ENCODE data around the gene TENM3. TPM values are rescaled to one million over a fixed set of nuclear protein-coding genes. Genes with fewer than 3 reads are reported as not detected.

The TENM3 gene
- total RNA-seq, 2 donors from 2014 or later = 21.4 to 52.3 TPM

DNA sequence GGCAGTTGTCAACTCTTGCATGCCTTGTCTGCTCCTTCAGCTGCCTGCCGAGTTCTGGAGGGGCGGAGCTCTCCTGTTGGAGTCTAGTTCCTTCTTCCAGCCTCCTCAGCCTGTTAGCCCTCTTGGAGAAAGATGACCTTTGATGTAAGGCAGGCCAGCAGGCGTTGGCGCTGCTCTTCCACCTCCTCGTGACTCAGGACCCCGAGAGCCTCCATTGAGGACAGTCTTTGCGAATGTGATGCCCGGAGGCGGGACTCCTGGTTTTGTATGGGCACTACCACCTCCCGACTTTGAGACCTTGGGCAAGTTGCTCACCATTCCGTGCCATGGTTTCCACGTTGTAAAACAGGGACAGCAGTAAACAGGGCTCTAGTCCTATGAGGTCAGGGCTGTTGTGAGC lies 108.3 kb downstream of the TENM3 start:
- Histone ChIP-seq H3K4me1 (replicated peaks) (no peaks in the 10 kb centered on the region), H3K4me3 (no peak overlapping the region), H3K27ac (no peak overlapping the region), H3K36me3 (no peaks in the 10 kb centered on the region), H3K27me3 (replicated peaks; ENCODE audit: insufficient read depth) (no peaks in the 10 kb centered on the region), H3K9me3 (no peaks in the 10 kb centered on the region)
- no peak for DNase-seq (ENCODE audit: low spot score)
- 87% methylated on average over 12 of the region's 12 CpGs for WGBS
- intact Hi-C loops (cut with DNase I) = no loop called here
- TF ChIP-seq POLR2A (IDR thresholded peaks at IDR 0.05) (no peak), POLR2AphosphoS5 (IDR thresholded peaks at IDR 0.05) (no peak)
- TF ChIP-seq, protein P1, sequence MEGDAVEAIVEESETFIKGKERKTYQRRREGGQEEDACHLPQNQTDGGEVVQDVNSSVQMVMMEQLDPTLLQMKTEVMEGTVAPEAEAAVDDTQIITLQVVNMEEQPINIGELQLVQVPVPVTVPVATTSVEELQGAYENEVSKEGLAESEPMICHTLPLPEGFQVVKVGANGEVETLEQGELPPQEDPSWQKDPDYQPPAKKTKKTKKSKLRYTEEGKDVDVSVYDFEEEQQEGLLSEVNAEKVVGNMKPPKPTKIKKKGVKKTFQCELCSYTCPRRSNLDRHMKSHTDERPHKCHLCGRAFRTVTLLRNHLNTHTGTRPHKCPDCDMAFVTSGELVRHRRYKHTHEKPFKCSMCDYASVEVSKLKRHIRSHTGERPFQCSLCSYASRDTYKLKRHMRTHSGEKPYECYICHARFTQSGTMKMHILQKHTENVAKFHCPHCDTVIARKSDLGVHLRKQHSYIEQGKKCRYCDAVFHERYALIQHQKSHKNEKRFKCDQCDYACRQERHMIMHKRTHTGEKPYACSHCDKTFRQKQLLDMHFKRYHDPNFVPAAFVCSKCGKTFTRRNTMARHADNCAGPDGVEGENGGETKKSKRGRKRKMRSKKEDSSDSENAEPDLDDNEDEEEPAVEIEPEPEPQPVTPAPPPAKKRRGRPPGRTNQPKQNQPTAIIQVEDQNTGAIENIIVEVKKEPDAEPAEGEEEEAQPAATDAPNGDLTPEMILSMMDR (IDR thresholded peaks at IDR 0.05) = no peak

DNA sequence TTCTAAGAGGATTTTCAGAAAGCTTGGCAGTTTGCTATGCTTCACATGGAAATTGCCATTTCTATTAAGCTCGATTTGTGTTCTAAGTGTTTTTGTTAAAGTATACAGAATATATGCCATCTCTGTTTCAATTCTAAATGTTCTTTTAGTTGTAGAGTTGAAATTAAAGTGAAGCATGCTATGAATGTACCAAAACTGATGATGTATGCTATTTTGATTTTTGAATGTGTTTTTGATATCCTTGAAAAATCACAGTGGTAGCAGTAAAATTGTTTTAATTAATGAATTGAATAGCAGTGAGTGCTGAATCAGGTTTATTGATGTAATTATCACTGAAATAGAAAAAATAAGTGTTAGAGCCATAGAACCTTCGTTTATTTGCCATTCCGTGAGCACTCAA lies 110.9 kb downstream of the TENM3 start:
- no peaks in the 10 kb centered on the region for H3K4me1 ChIP-seq (replicated peaks)
- TF ChIP-seq, protein P1 (IDR thresholded peaks at IDR 0.05) = no peak
- TF ChIP-seq POLR2A (IDR thresholded peaks at IDR 0.05) (no peak), POLR2AphosphoS5 (IDR thresholded peaks at IDR 0.05) (no peak)
- intact Hi-C loops (cut with DNase I) = no loop called here
- H3K27me3 ChIP-seq (replicated peaks; ENCODE audit: insufficient read depth) = no peaks in the 10 kb centered on the region
- H3K27ac ChIP-seq = no peak overlapping the region
- H3K36me3 ChIP-seq = no peaks in the 10 kb centered on the region
- no peak overlapping the region for H3K4me3 ChIP-seq
- no peak for DNase-seq (ENCODE audit: low spot score)
- WGBS = 91% methylated on average over 3 of the region's 3 CpGs
- H3K9me3 ChIP-seq = no peaks in the 10 kb centered on the region

DNA sequence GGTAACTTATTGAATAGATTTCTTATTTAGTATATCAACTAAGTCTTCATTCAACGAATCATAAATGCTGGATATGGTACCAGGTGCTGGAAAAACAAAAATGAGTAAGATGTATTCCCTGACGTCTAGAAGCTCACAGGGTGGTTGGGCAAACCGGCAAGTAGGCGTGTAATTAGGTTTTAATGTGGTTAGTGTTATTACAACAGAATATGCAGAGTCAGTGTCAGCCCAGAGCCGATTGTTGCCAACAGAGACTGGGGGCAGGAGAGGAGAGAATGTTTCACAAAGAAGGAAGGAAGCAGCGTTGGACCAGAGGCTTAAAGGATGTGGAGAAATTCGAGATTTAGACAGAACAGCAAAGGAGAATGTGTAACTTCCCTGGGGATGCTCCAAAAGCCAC lies 111.7 kb downstream of the TENM3 start:
- no peak overlapping the region for H3K4me3 ChIP-seq
- TF ChIP-seq, protein P1 (IDR thresholded peaks at IDR 0.05) = no peak
- TF ChIP-seq POLR2A (IDR thresholded peaks at IDR 0.05) = no peak
- TF ChIP-seq POLR2AphosphoS5 (IDR thresholded peaks at IDR 0.05) = no peak
- no peak for DNase-seq (ENCODE audit: low spot score)
- intact Hi-C loops (cut with DNase I) = no loop called here
- no peaks in the 10 kb centered on the region for H3K4me1 ChIP-seq (replicated peaks)
- no peaks in the 10 kb centered on the region for H3K9me3 ChIP-seq
- WGBS = 56% methylated on average over 7 of the region's 7 CpGs
- no peak overlapping the region for H3K27ac ChIP-seq
- no peaks in the 10 kb centered on the region for H3K27me3 ChIP-seq (replicated peaks; ENCODE audit: insufficient read depth)
- H3K36me3 ChIP-seq = no peaks in the 10 kb centered on the region

DNA sequence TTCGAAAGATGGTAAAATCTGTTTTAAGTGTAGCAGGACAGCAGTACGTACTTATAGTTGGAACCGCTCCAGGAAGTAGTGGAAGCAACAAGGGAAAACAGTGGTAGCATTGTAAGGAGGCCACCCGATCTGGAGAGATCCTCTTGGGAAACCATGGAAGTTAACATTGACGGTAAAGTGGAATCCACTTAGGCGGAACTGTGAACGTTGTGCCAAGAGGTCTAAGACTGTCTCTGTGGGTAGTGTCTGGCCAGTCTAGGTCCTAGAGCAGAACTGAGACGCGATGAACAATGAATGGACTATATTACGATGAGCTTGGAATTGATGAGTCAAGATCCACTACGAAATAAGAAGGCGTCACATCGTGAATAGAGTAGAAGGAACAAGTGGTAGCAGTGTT lies 124.0 kb downstream of the TENM3 start:
- Histone ChIP-seq H3K27me3 (replicated peaks; ENCODE audit: insufficient read depth) (no peaks in the 10 kb centered on the region), H3K9me3 (no peaks in the 10 kb centered on the region), H3K36me3 (no peaks in the 10 kb centered on the region), H3K27ac (no peak overlapping the region), H3K4me3 (no peak overlapping the region), H3K4me1 (replicated peaks) (no peaks in the 10 kb centered on the region)
- WGBS = 60% methylated on average over 13 of the region's 13 CpGs
- intact Hi-C loops (cut with DNase I) = no loop called here
- no peak for DNase-seq (ENCODE audit: low spot score)
- TF ChIP-seq, protein P1 (IDR thresholded peaks at IDR 0.05) = no peak
- no peak for TF ChIP-seq POLR2AphosphoS5 (IDR thresholded peaks at IDR 0.05)
- TF ChIP-seq POLR2A (IDR thresholded peaks at IDR 0.05) = no peak

DNA sequence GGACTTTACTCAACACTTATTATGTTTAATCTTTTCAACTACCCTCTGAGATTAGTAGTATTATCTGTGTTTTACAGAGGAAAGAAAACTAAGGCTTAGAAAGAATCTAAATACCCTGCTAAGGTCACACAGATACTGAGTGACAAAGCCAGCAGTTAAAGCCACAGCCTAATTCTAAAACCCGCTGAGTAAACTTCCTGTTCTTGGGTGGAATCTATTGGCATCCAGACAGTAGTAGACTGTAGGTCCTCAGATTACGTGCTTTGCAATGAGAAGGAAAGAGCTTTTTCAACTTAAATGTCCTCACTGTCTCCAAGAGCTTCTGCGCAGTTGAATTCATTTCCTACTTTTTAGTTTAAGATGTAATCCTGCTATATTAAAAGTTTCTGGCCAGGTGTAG lies 126.0 kb downstream of the TENM3 start:
- Histone ChIP-seq H3K9me3 (no peaks in the 10 kb centered on the region), H3K4me1 (replicated peaks) (no peaks in the 10 kb centered on the region), H3K27me3 (replicated peaks; ENCODE audit: insufficient read depth) (no peaks in the 10 kb centered on the region), H3K4me3 (no peak overlapping the region), H3K27ac (no peak overlapping the region), H3K36me3 (no peaks in the 10 kb centered on the region)
- TF ChIP-seq POLR2A (IDR thresholded peaks at IDR 0.05) = no peak
- TF ChIP-seq, protein P1 (IDR thresholded peaks at IDR 0.05) = no peak
- TF ChIP-seq POLR2AphosphoS5 (IDR thresholded peaks at IDR 0.05) = no peak
- 49% methylated on average over 3 of the region's 3 CpGs for WGBS
- DNase-seq (ENCODE audit: low spot score) = no peak
- intact Hi-C loops (cut with DNase I) = no loop called here
